ENCODE data around the gene CHMP4A.

The CHMP4A gene

GRCh38 chr14:24177891-24178290, 35.4 kb downstream of the CHMP4A start:
- DNase-seq (ENCODE audit: low spot score), result no peak

GRCh38 chr14:24177041-24177825, 36.1 kb downstream of the CHMP4A start:
- DNase-seq (ENCODE audit: low spot score), result no peak

- DNase-seq (ENCODE audit: low spot score), result no peak
These were observed 36.7 kb downstream of the CHMP4A start for GRCh38 chr14:24176599-24176998.

GRCh38 chr14:24172871-24173281, 40.4 kb downstream of the CHMP4A start:
- DNase-seq (ENCODE audit: low spot score), result no peak

- DNase-seq (ENCODE audit: low spot score), result no peak
These were observed 40.9 kb downstream of the CHMP4A start for GRCh38 chr14:24172261-24172860.

GRCh38 chr14:24171422-24172260, 41.6 kb downstream of the CHMP4A start, which contains the start of gene REC8:
Gene REC8 (plus strand): TSS chr14:24172080. CDS start chr14:24172553, 473 bp downstream.
- peak; percentile 73 for DNase-seq (ENCODE audit: low spot score)

GRCh38 chr14:24167469-24168114, 45.7 kb downstream of the CHMP4A start:
- DNase-seq (ENCODE audit: low spot score), result no peak

GRCh38 chr14:24165785-24166184, 47.5 kb downstream of the CHMP4A start:
- no peak for DNase-seq (ENCODE audit: low spot score)

- DNase-seq (ENCODE audit: low spot score), result no peak
These were observed 48.7 kb downstream of the CHMP4A start for GRCh38 chr14:24164518-24164991.

- DNase-seq (ENCODE audit: low spot score), result no peak
These were observed 51.2 kb downstream of the CHMP4A start for GRCh38 chr14:24162093-24162492.

- DNase-seq (ENCODE audit: low spot score), result peak; percentile 96
These were observed 52.2 kb downstream of the CHMP4A start, which contains the start of gene IRF9 for GRCh38 chr14:24160850-24161804. Gene IRF9 (plus strand): TSS chr14:24161265. CDS start chr14:24162145, 880 bp downstream.

- no peak for DNase-seq (ENCODE audit: low spot score)
These were observed 52.8 kb downstream of the CHMP4A start for GRCh38 chr14:24160499-24160849.

- no peak for DNase-seq (ENCODE audit: low spot score)
These were observed 53.4 kb downstream of the CHMP4A start for GRCh38 chr14:24159777-24160498.
